Non-pigmented ciliary epithelial cell (primary cell): ENCODE data around the gene AMOTL1.
"Not testable (repeated sequence)": the region's sequence is repeated elsewhere in the genome, so short reads cannot be mapped to it uniquely, and the experiment has no call there.

Experiments used
- DNase-seq: peaks from one replicate; pipeline ENCODE4 v3.0.0-alpha.2; 2010; ENCODE audit warnings: low read depth

Gene AMOTL1

GRCh38 chr11:94883878-94884277 is 115.7 kb downstream of the AMOTL1 start:
- no peak for DNase-seq

GRCh38 chr11:94884376-94884775 is 116.2 kb downstream of the AMOTL1 start:
- DNase-seq: no peak

GRCh38 chr11:94885133-94885532 is 117.0 kb downstream of the AMOTL1 start:
- DNase-seq: no peak

GRCh38 chr11:94885581-94885980 is 117.4 kb downstream of the AMOTL1 start:
- DNase-seq: no peak

- no peak for DNase-seq
Measured at GRCh38 chr11:94888204-94888603, 120.0 kb downstream of the AMOTL1 start.

GRCh38 chr11:94895451-94895850 is 127.3 kb downstream of the AMOTL1 start:
- DNase-seq: no peak

- no peak for DNase-seq
Measured at GRCh38 chr11:94895971-94896370, 127.8 kb downstream of the AMOTL1 start.

- DNase-seq: no peak
Measured at GRCh38 chr11:94897330-94897768, 129.2 kb downstream of the AMOTL1 start.

- DNase-seq: no peak
Measured at GRCh38 chr11:94907226-94907625, 139.1 kb downstream of the AMOTL1 start.

GRCh38 chr11:94909371-94909820 is 141.2 kb downstream of the AMOTL1 start:
- no peak for DNase-seq

GRCh38 chr11:94910270-94910669 is 142.1 kb downstream of the AMOTL1 start:
- no peak for DNase-seq

- no peak for DNase-seq
Measured at GRCh38 chr11:94910779-94911178, 142.6 kb downstream of the AMOTL1 start.

GRCh38 chr11:94912806-94913205 is 144.7 kb downstream of the AMOTL1 start:
- no peak for DNase-seq

GRCh38 chr11:94913718-94914394 is 145.7 kb downstream of the AMOTL1 start:
- not testable (repeated sequence) for DNase-seq

GRCh38 chr11:94920311-94920710 is 152.2 kb downstream of the AMOTL1 start:
- no peak for DNase-seq

- no peak for DNase-seq
Measured at GRCh38 chr11:94922321-94923003, 154.3 kb downstream of the AMOTL1 start.

GRCh38 chr11:94923004-94923334 is 154.8 kb downstream of the AMOTL1 start:
- DNase-seq: no peak

GRCh38 chr11:94924171-94924572 is 156.0 kb downstream of the AMOTL1 start:
- DNase-seq: no peak

- DNase-seq: no peak
Measured at GRCh38 chr11:94924612-94925011, 156.5 kb downstream of the AMOTL1 start.

- no peak for DNase-seq
Measured at GRCh38 chr11:94925422-94926270, 157.5 kb downstream of the AMOTL1 start.

- no peak for DNase-seq
Measured at GRCh38 chr11:94926271-94926625, 158.1 kb downstream of the AMOTL1 start.
